ENCODE results near the gene DPPA5. TPM values are rescaled to one million over a fixed set of nuclear protein-coding genes. Genes with fewer than 3 reads are reported as not detected.
"Not testable (repeated sequence)": the region's sequence is repeated elsewhere in the genome, so short reads cannot be mapped to it uniquely, and the experiment has no call there.

The DPPA5 gene
- total and polyA plus RNA-seq, 12 donors = not detected

DNA sequence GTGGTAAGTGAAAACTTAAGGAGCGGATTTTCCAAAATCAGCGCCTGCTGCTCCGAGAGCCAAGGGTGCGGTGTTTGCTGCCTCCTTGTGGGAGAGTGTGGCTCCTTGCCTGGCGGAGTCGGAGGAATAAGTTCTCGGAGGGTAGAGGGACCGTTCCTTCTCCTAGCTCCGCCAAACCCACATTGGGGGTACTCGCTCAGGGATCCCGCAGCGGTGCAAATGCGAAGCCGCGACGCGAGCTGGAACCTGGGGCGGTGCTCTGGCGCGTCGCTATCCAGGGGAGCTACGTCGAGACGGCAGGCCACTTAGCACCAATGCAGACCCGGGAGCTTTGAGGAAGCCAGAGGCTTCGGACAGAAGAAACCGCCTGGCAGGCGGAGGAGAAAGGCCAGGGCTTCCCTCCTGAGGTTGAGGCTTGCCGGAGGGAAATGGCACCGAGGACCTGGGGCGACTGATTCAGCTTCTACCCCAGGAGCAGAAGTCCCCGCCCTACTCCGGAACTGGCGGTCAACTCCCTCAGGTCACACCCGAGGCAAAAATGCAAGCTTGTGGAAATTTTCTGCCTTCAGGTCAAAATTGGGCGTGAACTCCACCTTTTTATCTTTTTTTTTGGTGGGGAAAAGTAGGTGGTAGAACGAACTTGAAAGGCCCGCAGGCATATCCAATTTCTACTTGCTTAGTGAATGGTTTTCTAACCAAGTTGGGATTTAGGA, 34.9 kb upstream of the DPPA5 start:
- intact Hi-C loops (cut with DNase I) = no loop called here
- Histone ChIP-seq H3K4me3 (peak overlapping the region in 9 of 10 donors; percentile 31 to 60 (median 56)), H3K4me1 (peaks cover 0 to 14% (median 4%) of the 10 kb centered on the region in 9 donors), H3K27ac (peak overlapping the region in 4 of 10 donors; percentile 2 to 80 (median 18)), H3K9me3 (no peaks in the 10 kb centered on the region), H3K36me3 (no peaks in the 10 kb centered on the region), H3K27me3 (peaks cover 0 to 12% (median 0%) of the 10 kb centered on the region in 7 donors)
- DNase-seq (peak; percentile 13 to 39), ATAC-seq (peak; percentile 51 to 87 (median 76))
- TF ChIP-seq, protein P1, sequence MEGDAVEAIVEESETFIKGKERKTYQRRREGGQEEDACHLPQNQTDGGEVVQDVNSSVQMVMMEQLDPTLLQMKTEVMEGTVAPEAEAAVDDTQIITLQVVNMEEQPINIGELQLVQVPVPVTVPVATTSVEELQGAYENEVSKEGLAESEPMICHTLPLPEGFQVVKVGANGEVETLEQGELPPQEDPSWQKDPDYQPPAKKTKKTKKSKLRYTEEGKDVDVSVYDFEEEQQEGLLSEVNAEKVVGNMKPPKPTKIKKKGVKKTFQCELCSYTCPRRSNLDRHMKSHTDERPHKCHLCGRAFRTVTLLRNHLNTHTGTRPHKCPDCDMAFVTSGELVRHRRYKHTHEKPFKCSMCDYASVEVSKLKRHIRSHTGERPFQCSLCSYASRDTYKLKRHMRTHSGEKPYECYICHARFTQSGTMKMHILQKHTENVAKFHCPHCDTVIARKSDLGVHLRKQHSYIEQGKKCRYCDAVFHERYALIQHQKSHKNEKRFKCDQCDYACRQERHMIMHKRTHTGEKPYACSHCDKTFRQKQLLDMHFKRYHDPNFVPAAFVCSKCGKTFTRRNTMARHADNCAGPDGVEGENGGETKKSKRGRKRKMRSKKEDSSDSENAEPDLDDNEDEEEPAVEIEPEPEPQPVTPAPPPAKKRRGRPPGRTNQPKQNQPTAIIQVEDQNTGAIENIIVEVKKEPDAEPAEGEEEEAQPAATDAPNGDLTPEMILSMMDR (IDR thresholded peaks at IDR 0.05) = peak; percentile 14 to 68 (median 52)
- WGBS, 2 donors = 2 to 3% methylated on average over 38 of the region's 38 CpGs

DNA sequence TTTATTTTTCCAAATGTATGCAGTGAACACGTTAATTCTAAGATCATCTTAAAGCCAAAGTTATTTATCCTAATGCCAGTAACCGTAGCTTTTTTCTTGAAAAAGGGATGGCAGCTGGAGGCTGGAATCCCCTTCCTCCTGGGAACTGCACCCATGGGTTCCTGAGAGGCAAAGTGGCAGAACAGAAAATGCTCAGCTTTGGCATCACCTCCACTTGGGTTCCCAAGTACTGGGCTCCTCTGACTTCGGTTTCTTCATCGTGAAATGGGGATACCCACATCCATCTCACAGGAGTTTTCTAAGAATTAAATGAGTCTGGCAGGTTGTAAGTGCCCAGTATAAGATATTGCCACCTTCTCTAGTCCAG, 34.3 kb upstream of the DPPA5 start:
- H3K27me3 ChIP-seq = peaks cover 0 to 12% (median 0%) of the 10 kb centered on the region in 7 donors
- DNase-seq = no peak
- intact Hi-C loops (cut with DNase I) = no loop called here
- peak overlapping the region in 1 of 10 donors; percentile 80 for H3K27ac ChIP-seq
- H3K4me3 ChIP-seq = peak overlapping the region in 9 of 10 donors; percentile 31 to 60 (median 56)
- no peaks in the 10 kb centered on the region for H3K36me3 ChIP-seq
- ATAC-seq = peak in 1 of 8 donors; percentile 33
- H3K4me1 ChIP-seq = peaks cover 0 to 14% (median 4%) of the 10 kb centered on the region in 9 donors
- H3K9me3 ChIP-seq = no peaks in the 10 kb centered on the region
- WGBS, 2 donors = 50 to 53% methylated on average over 4 of the region's 4 CpGs
- TF ChIP-seq, protein P1 (IDR thresholded peaks at IDR 0.05) = no peak

DNA sequence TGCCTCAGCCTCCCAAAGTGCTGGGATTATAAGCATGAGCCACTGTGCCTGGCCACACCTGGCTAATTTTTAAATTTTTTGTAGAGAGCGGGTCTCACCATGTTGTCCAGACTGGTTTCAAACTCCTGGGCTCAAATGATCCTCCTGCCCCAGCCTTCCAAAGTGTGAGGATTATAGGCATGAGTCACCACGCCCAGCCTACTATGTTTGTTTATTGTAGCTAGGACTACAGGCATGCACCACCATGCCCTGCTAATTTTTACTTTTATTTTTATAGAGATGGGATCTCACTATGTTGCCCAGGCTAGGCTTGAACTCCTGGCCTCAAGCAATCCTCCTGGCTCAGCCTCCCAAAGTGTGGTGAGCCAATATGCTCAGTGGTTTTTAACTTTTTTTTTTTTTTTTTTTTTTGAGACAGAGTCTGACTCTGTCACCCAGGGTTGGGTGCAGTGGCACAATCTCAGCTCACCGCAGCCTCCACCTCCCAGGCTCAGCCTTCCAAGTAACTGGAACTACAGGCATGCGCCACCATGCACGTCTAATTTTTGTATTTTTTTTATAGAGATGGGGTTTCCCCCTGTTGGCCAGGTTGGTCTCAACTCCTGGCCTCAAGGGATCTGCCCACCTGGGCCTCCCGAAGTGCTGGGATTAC, 28.5 kb upstream of the DPPA5 start:
- peaks cover 0 to 8% (median 0%) of the 10 kb centered on the region in 7 donors for H3K27me3 ChIP-seq
- H3K36me3 ChIP-seq = no peaks in the 10 kb centered on the region
- DNase-seq (no peak), ATAC-seq (no peak)
- no peak overlapping the region for H3K27ac ChIP-seq
- intact Hi-C loops (cut with DNase I) = no loop called here
- no peaks in the 10 kb centered on the region for H3K9me3 ChIP-seq
- TF ChIP-seq, protein P1 (IDR thresholded peaks at IDR 0.05) = no peak
- 88 to 90% methylated on average over 6 of the region's 6 CpGs for WGBS, 2 donors
- no peak overlapping the region for H3K4me3 ChIP-seq
- H3K4me1 ChIP-seq = no peaks in the 10 kb centered on the region

DNA sequence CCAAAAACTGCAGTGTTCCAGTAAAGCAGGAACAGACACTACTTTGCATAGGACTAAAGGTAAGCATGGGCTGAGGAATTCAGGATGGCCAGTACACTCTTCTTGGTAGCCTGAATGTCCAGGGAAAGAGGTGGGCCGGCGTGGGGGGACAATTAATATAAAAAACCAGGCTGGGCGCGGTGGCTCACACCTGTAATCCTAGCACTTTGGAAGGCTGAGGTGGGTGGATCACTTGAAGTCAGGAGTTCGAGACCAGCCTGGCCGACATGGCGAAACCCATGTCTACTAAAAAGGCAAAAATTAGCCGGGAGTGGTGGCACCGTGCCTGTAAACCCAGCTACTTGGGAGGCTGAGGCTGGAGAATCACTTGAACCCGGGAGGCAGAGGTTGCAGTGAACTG, 27.5 kb upstream of the DPPA5 start:
- ATAC-seq; intact Hi-C loops (cut with DNase I); H3K4me1 ChIP-seq; H3K27ac ChIP-seq; H3K27me3 ChIP-seq; DNase-seq; H3K4me3 ChIP-seq; H3K36me3 ChIP-seq; H3K9me3 ChIP-seq: not testable (repeated sequence)
- 93 to 96% methylated on average over 10 of the region's 10 CpGs for WGBS, 2 donors

DNA sequence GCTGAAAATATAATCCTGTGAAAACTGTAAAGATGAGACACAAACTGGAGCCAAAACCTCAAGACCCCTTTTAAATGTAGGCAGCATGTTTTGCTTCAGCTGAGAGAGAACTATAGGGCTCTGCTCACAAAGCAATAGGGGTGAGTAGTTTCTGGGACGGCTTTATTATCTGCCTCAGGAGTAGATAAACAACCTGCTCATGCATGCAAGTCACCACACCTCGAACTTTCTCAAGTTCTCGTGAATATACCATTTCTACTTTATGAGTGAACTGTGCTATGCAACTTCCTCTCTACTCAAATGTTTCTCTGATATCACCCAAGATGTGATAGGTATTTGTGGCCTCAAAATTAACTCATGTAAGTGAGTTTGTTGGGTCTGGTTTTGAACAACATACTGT, 23.1 kb upstream of the DPPA5 start:
- intact Hi-C loops (cut with DNase I) = no loop called here
- peaks cover 0 to 9% (median 3%) of the 10 kb centered on the region in 11 donors for H3K9me3 ChIP-seq

More for the DNA sequence above, 23.1 kb upstream of the DPPA5 start:
- TF ChIP-seq, protein P1 (IDR thresholded peaks at IDR 0.05) = no peak
- H3K27ac ChIP-seq = no peak overlapping the region
- no peak overlapping the region for H3K4me3 ChIP-seq
- 50 to 53% methylated on average over 3 of the region's 3 CpGs for WGBS, 2 donors
- DNase-seq = no peak
- H3K27me3 ChIP-seq = no peaks in the 10 kb centered on the region
- no peaks in the 10 kb centered on the region for H3K36me3 ChIP-seq
- H3K4me1 ChIP-seq = no peaks in the 10 kb centered on the region
- ATAC-seq = no peak

Data from heart right ventricle (tissue), 16 donors.